Type B pancreatic cell (in vitro differentiated cells): ENCODE measurements around the gene GLI2. TPM values are rescaled to one million over a fixed set of nuclear protein-coding genes. Genes with fewer than 3 reads are reported as not detected.

ENCODE experiments used
- DNase-seq: peaks from one replicate; pipeline ENCODE4 v3.0.0; 2021; ENCODE audit warnings: mixed read lengths; ENCODE audit not compliant: unreplicated experiment; ENCODE audit errors: extremely low spot score
- H3K27ac Mint-ChIP-seq: 2 replicates; pipeline ENCODE4 v1.8.0; 2021; ENCODE audit warnings: mild to moderate bottlenecking, mixed read lengths
- H3K27me3 Mint-ChIP-seq: 2 replicates; pipeline ENCODE4 v1.8.0; 2021; ENCODE audit warnings: mixed read lengths
- H3K36me3 Mint-ChIP-seq: 2 replicates; pipeline ENCODE4 v1.8.0; 2021; ENCODE audit warnings: mixed read lengths
- H3K4me1 Mint-ChIP-seq: one replicate; pipeline ENCODE4 v1.8.0; 2021; ENCODE audit warnings: mixed read lengths; ENCODE audit not compliant: unreplicated experiment
- H3K4me3 Mint-ChIP-seq: 2 replicates; pipeline ENCODE4 v1.8.0; 2021; ENCODE audit warnings: mild to moderate bottlenecking, mixed read lengths
- H3K9me3 Mint-ChIP-seq: 2 replicates; pipeline ENCODE4 v1.8.0; 2021; ENCODE audit warnings: mixed read lengths
- CTCF ChIP-seq: fragments of 200-600 bp; sonication (generic); conservative IDR thresholded peaks from 2 replicates; pipeline ENCODE4 v1.5.0; 2021; ENCODE audit warnings: antibody characterized with exemption, mild to moderate bottlenecking
- total RNA-seq: library from RNA; stranded (reverse); gene quantifications from 2 replicates; pipeline ENCODE4 v1.2.1, GENCODE V29; 2021; ENCODE audit warnings: low replicate concordance

Gene GLI2
- total RNA-seq, 1 donor from 2014 or later = 28.6 TPM

- H3K9me3 Mint-ChIP-seq = peaks cover 10% of the 10 kb centered on the region
- H3K36me3 Mint-ChIP-seq = no peaks in the 10 kb centered on the region
- no peak for DNase-seq
- TF ChIP-seq CTCF = no peak
- peaks cover 15% of the 10 kb centered on the region for H3K4me1 Mint-ChIP-seq
- no peak overlapping the region for H3K4me3 Mint-ChIP-seq
- peaks cover 13% of the 10 kb centered on the region for H3K27me3 Mint-ChIP-seq
- peak overlapping the region; percentile 19 for H3K27ac Mint-ChIP-seq
These were observed 12.9 kb upstream of the GLI2 start for GRCh38 chr2:120722568-120723421.

- no peak overlapping the region for H3K4me3 Mint-ChIP-seq
- peaks cover 24% of the 10 kb centered on the region for H3K4me1 Mint-ChIP-seq
- H3K9me3 Mint-ChIP-seq = peaks cover 10% of the 10 kb centered on the region
- no peak for TF ChIP-seq CTCF
- DNase-seq = no peak
- H3K27me3 Mint-ChIP-seq = peaks cover 24% of the 10 kb centered on the region
- H3K36me3 Mint-ChIP-seq = no peaks in the 10 kb centered on the region
- H3K27ac Mint-ChIP-seq = no peak overlapping the region
These were observed 9.4 kb upstream of the GLI2 start for GRCh38 chr2:120726245-120726644.

- Mint-ChIP-seq H3K4me3 (no peak overlapping the region), H3K27me3 (peaks cover 31% of the 10 kb centered on the region), H3K27ac (no peak overlapping the region), H3K9me3 (peaks cover 10% of the 10 kb centered on the region), H3K36me3 (no peaks in the 10 kb centered on the region), H3K4me1 (peaks cover 28% of the 10 kb centered on the region)
- no peak for TF ChIP-seq CTCF
- DNase-seq = peak; percentile 20
These were observed 6.0 kb upstream of the GLI2 start for GRCh38 chr2:120729406-120730399.

GRCh38 chr2:120731175-120731574 lies 4.5 kb upstream of the GLI2 start:
- Mint-ChIP-seq H3K4me3 (no peak overlapping the region), H3K27me3 (peaks cover 35% of the 10 kb centered on the region)
- peak; percentile 42 for DNase-seq

More at GRCh38 chr2:120731175-120731574, 4.5 kb upstream of the GLI2 start:
- peaks cover 33% of the 10 kb centered on the region for H3K4me1 Mint-ChIP-seq
- peaks cover 5% of the 10 kb centered on the region for H3K9me3 Mint-ChIP-seq
- no peak overlapping the region for H3K27ac Mint-ChIP-seq
- H3K36me3 Mint-ChIP-seq = no peaks in the 10 kb centered on the region
- no peak for TF ChIP-seq CTCF
